MCF 10A (cell line): Measurements from ENCODE around the gene IGFBP2. TPM values are rescaled to one million over a fixed set of nuclear protein-coding genes. Genes with fewer than 3 reads are reported as not detected.

ENCODE experiments used
- BruUV-seq: library from RNA; stranded (reverse); fragments of 400-500 nt; replicated peaks from 2 replicates; lab custom pipeline; 2021; lab: Mats Ljungman, UMichigan
- CTCF ChIA-PET: fragments of 300-600 bp; sonication (Branson Sonifier 250); formaldehyde crosslinking; extraction: SDS; loops from one replicate; lab custom pipeline; 2021; ENCODE audit warnings: antibody characterized with exemption, inconsistent platforms; lab: Yijun Ruan, JAX
- POLR2A ChIA-PET: fragments of 300-600, 350-650 bp; sonication (Branson Sonifier 250); formaldehyde crosslinking; extraction: SDS; loops from one replicate; lab custom pipeline; 2020; ENCODE audit warnings: antibody characterized with exemption, inconsistent platforms; lab: Yijun Ruan, JAX
- DNase-seq: peaks from one replicate; pipeline ENCODE4 v3.0.0-alpha.2; 2018; ENCODE audit not compliant: unreplicated experiment
- H3K27ac Mint-ChIP-seq: one replicate; pipeline ENCODE4 v1.8.0; 2022; ENCODE audit warnings: mild to moderate bottlenecking, low read depth, mixed read lengths; ENCODE audit not compliant: unreplicated experiment
- H3K27me3 Mint-ChIP-seq: one replicate; pipeline ENCODE4 v1.8.0; 2022; ENCODE audit warnings: mixed read lengths; ENCODE audit not compliant: insufficient read depth, unreplicated experiment
- H3K36me3 Mint-ChIP-seq: one replicate; pipeline ENCODE4 v1.8.0; 2022; ENCODE audit warnings: mild to moderate bottlenecking, moderate library complexity, mixed read lengths; ENCODE audit not compliant: insufficient read depth, unreplicated experiment
- H3K4me1 Mint-ChIP-seq: one replicate; pipeline ENCODE4 v1.8.0; 2022; ENCODE audit warnings: mixed read lengths; ENCODE audit not compliant: insufficient read depth, unreplicated experiment
- H3K4me3 Mint-ChIP-seq: one replicate; pipeline ENCODE4 v1.8.0; 2022; ENCODE audit warnings: mild to moderate bottlenecking, moderate library complexity, mixed read lengths; ENCODE audit not compliant: unreplicated experiment
- H3K9me3 Mint-ChIP-seq: one replicate; pipeline ENCODE4 v1.8.0; 2022; ENCODE audit warnings: mixed read lengths; ENCODE audit not compliant: unreplicated experiment
- CTCF ChIP-seq: fragments of 200-600 bp; IDR thresholded peaks from one replicate; pipeline ENCODE4 v1.8.0; 2022; ENCODE audit warnings: antibody characterized with exemption, mild to moderate bottlenecking; ENCODE audit not compliant: unreplicated experiment
- intact Hi-C: fragments of 100-400 bp; cut with micrococcal nuclease; formaldehyde crosslinking; loops from 2 replicates; pipeline ENCODE4 v1.14.1; 2022
- total RNA-seq: library from RNA; stranded (reverse); gene quantifications from 2 replicates; pipeline ENCODE4 v1.2.3, GENCODE V29; 2022

IGFBP2 gene
- total RNA-seq, 1 experiment from 2014 or later = 32.0 TPM

GRCh38 chr2:216635171-216635570 lies 2.0 kb downstream of the IGFBP2 start:
- POLR2A ChIA-PET = no interaction called here

DNA sequence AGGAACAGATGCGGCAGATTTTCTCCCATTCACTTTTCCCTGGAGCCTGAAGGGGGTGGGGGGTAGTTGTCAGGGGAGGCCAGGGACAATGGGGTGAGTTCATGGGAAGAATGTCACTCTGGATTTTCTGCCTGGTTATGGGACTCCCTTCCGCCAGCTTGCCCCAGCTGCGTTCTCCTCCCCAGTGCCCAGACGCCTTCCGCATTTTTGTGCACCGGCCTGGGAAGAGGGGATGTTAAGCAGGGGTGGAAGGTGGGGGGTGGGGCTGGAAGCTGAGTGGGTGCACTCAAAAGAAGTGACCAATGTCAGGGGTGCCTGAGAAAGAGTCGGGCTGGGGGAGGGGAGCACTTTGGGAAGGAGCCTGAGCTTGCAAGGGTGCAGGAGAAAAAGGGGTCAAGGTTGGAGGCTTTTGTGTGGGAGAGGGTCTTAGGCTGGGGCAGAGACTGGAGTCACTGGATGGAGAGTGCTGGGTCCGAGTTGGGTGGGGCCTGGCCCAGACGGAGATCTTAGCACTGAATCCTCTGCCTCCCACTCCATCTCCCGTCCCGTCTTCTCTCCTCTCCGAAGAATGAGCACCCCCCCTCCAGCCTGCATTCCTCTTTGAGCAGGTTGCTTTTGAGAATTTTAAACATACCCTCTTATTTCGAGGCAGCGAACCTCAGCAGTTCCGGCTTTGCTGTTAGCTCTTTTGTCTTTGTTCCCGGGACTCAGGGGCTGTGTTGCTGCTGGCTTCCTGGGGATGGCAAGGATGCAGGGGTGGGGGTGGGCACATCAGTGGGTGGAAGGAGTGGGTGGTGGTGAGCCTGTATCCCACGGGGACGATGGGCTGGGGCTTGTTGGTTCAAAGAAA lies 2.7 kb downstream of the IGFBP2 start:
- DNase-seq = no peak
- Mint-ChIP-seq H3K27ac (peak overlapping the region; percentile 49), H3K27me3 (peaks cover 52% of the 10 kb centered on the region), H3K9me3 (no peaks in the 10 kb centered on the region), H3K4me1 (peaks cover 15% of the 10 kb centered on the region), H3K4me3 (no peak overlapping the region), H3K36me3 (no peaks in the 10 kb centered on the region)
- no TSS peak for BruUV-seq
- intact Hi-C loops = no loop called here
- ChIA-PET POLR2A (no interaction called here), CTCF (interaction anchor here (0.7 to 1.4 kb wide), 2 partner anchors 111 to 116 kb away, joined by 4 to 7 read pairs; no protein-coding TSS in a partner anchor)
- no peak for TF ChIP-seq CTCF

More at GRCh38 chr2:216635171-216635570, 2.0 kb downstream of the IGFBP2 start:
- Mint-ChIP-seq H3K9me3 (no peaks in the 10 kb centered on the region), H3K4me1 (peaks cover 15% of the 10 kb centered on the region), H3K27ac (no peak overlapping the region), H3K4me3 (no peak overlapping the region), H3K27me3 (peaks cover 53% of the 10 kb centered on the region), H3K36me3 (no peaks in the 10 kb centered on the region)
- no TSS peak for BruUV-seq
- intact Hi-C loops = no loop called here
- no peak for TF ChIP-seq CTCF
- CTCF ChIA-PET = interaction anchor here (0.6 kb wide), 2 partner anchors 110 to 1214 kb away, joined by 4 read pairs; no protein-coding TSS in a partner anchor
- DNase-seq = no peak

GRCh38 chr2:216636551-216637450 lies 3.6 kb downstream of the IGFBP2 start:
- Mint-ChIP-seq H3K27me3 (peaks cover 43% of the 10 kb centered on the region), H3K9me3 (no peaks in the 10 kb centered on the region), H3K36me3 (no peaks in the 10 kb centered on the region), H3K4me3 (no peak overlapping the region), H3K4me1 (peaks cover 15% of the 10 kb centered on the region), H3K27ac (no peak overlapping the region)
- intact Hi-C loops = loop anchor here (1.0 kb wide), 1 partner anchor 30 kb away; no protein-coding TSS in a partner anchor
- peak; percentile 78 for DNase-seq
- ChIA-PET POLR2A (no interaction called here), CTCF (interaction anchor here (0.6 to 1.4 kb wide), 4 partner anchors 32 to 117 kb away, joined by 3 to 7 read pairs (median 4); no protein-coding TSS in a partner anchor)
- no TSS peak for BruUV-seq
- no peak for TF ChIP-seq CTCF
